Fibroblast of skin of left quadriceps (primary cell): ENCODE data around the gene C1QL3.

ENCODE experiments used
- DNase-seq, 2 experiments: peaks; one replicate each; pipeline ENCODE4 v3.0.0-alpha.2; 2013; ENCODE audit warnings: low read depth in 2 of 2

The C1QL3 gene

GRCh38 chr10:16493884-16494536 lies 27.7 kb downstream of the C1QL3 start:
- DNase-seq: no peak

GRCh38 chr10:16491933-16492332 lies 29.7 kb downstream of the C1QL3 start:
- DNase-seq: no peak

GRCh38 chr10:16490511-16490910 lies 31.2 kb downstream of the C1QL3 start:
- no peak for DNase-seq

DNA sequence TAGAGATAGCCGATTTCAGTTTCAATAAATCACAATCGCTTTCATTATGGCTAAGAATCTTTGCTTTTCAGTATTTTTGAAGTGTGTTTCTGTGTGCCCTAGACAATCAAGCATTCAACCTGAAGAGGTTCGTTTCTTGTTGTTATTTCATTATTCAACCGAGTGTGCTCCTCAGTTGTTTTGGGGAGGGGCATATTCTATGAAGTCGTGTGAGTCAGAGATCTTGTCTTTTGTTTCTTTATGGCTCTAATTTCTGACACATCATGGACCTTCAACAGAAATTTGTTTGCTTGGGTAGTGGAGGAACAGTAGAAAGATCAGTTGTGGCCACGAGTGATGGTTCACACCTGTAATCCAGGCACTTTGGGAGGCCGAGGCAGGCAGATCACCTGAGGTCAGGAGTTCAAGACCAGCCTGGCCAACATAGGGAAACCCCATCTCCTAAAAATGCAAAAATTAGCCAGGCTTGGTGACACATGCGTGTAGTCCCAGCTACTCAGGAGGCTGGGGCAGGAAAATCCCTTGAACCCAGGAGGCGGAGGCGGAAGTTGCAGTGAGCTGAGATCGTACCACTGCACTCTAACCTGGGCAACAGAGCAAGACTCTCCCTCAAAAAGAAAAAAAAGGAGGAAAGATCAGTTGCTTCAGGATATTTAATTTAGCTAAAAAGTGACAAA lies 38.3 kb downstream of the C1QL3 start:
- DNase-seq: no peak

- no peak for DNase-seq
These were observed 40.5 kb downstream of the C1QL3 start for GRCh38 chr10:16481052-16481728.

- no peak for DNase-seq
These were observed 42.9 kb downstream of the C1QL3 start for GRCh38 chr10:16478801-16479200.

DNA sequence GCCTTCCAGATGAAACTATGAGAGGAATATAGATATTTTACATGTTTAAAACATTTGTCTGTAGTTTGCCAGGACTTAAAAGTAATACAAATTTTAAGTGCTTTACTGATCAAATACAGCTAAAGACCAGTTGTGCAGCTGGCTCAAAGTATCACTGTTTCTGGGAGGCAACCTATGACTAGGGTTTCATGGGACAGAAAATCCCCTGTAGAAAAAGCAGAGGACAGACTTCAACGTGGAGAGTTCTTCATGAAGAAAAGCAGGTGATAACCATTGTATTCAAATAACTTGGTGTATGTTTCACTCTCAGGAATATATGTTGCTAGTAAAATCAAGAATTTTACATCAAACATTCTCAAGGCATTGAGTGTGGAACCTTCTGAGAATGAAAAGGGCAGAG lies 43.9 kb downstream of the C1QL3 start:
- DNase-seq: no peak

DNA sequence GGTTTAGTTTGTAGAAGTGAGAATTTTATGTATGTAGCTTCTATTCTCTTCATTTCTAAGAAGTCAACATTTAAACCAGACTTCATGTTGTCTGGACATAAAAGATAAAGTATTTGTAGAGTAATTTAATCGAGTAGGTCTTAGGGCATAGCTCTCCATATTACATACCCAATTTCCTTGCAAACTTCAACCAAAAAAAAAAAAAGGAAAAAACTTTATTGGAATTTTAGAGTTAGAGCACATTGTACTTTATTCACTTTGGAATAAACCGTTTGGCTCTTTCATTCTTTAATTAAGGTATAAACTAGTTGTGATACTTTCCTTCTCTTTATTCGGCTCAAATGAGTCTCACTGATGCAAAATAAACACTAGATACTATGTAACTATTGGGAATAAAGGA lies 48.9 kb downstream of the C1QL3 start:
- DNase-seq: no peak

GRCh38 chr10:16470747-16471146 lies 50.9 kb downstream of the C1QL3 start:
- no peak for DNase-seq

DNA sequence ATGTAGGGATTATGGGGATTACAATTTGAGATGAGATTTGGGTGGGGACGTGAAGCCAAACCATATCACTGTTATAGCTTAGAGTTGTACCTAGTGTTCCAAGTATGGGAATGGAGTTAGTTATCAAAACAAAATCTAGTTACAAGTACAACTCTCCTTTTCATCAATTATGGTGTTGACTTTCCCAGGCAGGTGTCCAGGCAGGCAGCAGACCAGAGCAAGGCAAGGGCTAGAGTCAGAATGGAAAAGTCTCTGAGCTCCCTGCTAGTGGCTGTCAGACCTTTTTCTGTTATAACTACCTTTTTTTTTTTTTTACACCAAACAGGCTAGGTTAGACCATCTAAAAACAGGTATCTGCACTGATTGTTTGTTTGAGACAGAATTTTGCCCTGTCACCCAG lies 55.7 kb downstream of the C1QL3 start:
- DNase-seq: no peak
